ENCODE results near the gene POLH.
A peak's percentile ranks its signal among the peaks of the same experiment; 100 is the strongest.
"Not testable (repeated sequence)": the region's sequence is repeated elsewhere in the genome, so short reads cannot be mapped to it uniquely, and the experiment has no call there.

Gene POLH

GRCh38 chr6:43630980-43631619, 55.1 kb downstream of the POLH start:
- Histone ChIP-seq H3K9me3 (ENCODE audit: control insufficient read depth, insufficient read depth, low read length) (no peaks in the 10 kb centered on the region), H3K4me1 (ENCODE audit: insufficient read depth, low read length) (peaks cover 5% of the 10 kb centered on the region; the same call in 1 of the 2 replicates), H3K9ac (ENCODE audit: low read depth, low read length) (no peak overlapping the region), H3K36me3 (ENCODE audit: insufficient read depth, low read length) (no peaks in the 10 kb centered on the region)

- H3K36me3 ChIP-seq (ENCODE audit: insufficient read depth, low read length); H3K9ac ChIP-seq (ENCODE audit: low read depth, low read length); H3K9me3 ChIP-seq (ENCODE audit: control insufficient read depth, insufficient read depth, low read length); H3K4me1 ChIP-seq (ENCODE audit: insufficient read depth, low read length): not testable (repeated sequence)
These were observed 57.0 kb downstream of the POLH start for GRCh38 chr6:43633002-43633401.

- Histone ChIP-seq H3K9ac (ENCODE audit: low read depth, low read length) (no peak overlapping the region), H3K36me3 (ENCODE audit: insufficient read depth, low read length) (peaks cover 12% of the 10 kb centered on the region), H3K9me3 (ENCODE audit: control insufficient read depth, insufficient read depth, low read length) (no peaks in the 10 kb centered on the region), H3K4me1 (ENCODE audit: insufficient read depth, low read length) (peaks cover 5% of the 10 kb centered on the region; the same call in 1 of the 2 replicates)
These were observed 58.8 kb downstream of the POLH start for GRCh38 chr6:43634702-43635303.

GRCh38 chr6:43635387-43636307, 59.7 kb downstream of the POLH start, which contains the start of gene MAD2L1BP:
Gene MAD2L1BP, plus strand, starts transcription at chr6:43635840. Its CDS starts 36 bp downstream, at chr6:43635876.
- H3K4me1 ChIP-seq (ENCODE audit: insufficient read depth, low read length), result peaks cover 4% of the 10 kb centered on the region; the same call in 1 of the 2 replicates
- no peaks in the 10 kb centered on the region for H3K9me3 ChIP-seq (ENCODE audit: control insufficient read depth, insufficient read depth, low read length)
- H3K36me3 ChIP-seq (ENCODE audit: insufficient read depth, low read length), result peaks cover 17% of the 10 kb centered on the region
- H3K9ac ChIP-seq (ENCODE audit: low read depth, low read length), result peak within 1 kb of the TSS; percentile 93

GRCh38 chr6:43636308-43636659, 60.3 kb downstream of the POLH start:
- no peaks in the 10 kb centered on the region for H3K4me1 ChIP-seq (ENCODE audit: insufficient read depth, low read length)
- H3K9me3 ChIP-seq (ENCODE audit: control insufficient read depth, insufficient read depth, low read length), result no peaks in the 10 kb centered on the region
- peaks cover 18% of the 10 kb centered on the region for H3K36me3 ChIP-seq (ENCODE audit: insufficient read depth, low read length)
- H3K9ac ChIP-seq (ENCODE audit: low read depth, low read length), result peak overlapping the region; percentile 93

- Histone ChIP-seq H3K9ac (ENCODE audit: low read depth, low read length) (no peak overlapping the region), H3K4me1 (ENCODE audit: insufficient read depth, low read length) (peaks cover 5% of the 10 kb centered on the region; the same call in 1 of the 2 replicates), H3K36me3 (ENCODE audit: insufficient read depth, low read length) (peaks cover 20% of the 10 kb centered on the region), H3K9me3 (ENCODE audit: control insufficient read depth, insufficient read depth, low read length) (no peaks in the 10 kb centered on the region)
These were observed 64.2 kb downstream of the POLH start for GRCh38 chr6:43639984-43640800.

- Histone ChIP-seq H3K9me3 (ENCODE audit: control insufficient read depth, insufficient read depth, low read length) (no peaks in the 10 kb centered on the region), H3K4me1 (ENCODE audit: insufficient read depth, low read length) (peaks cover 5% of the 10 kb centered on the region; the same call in 1 of the 2 replicates), H3K9ac (ENCODE audit: low read depth, low read length) (peak within 1 kb of the TSS; percentile 69; the same call in 1 of the 2 replicates), H3K36me3 (ENCODE audit: insufficient read depth, low read length) (peaks cover 6% of the 10 kb centered on the region; the same call in 1 of the 2 replicates)
These were observed 69.1 kb downstream of the POLH start, which contains the start of gene RSPH9 for GRCh38 chr6:43644940-43645612. Gene RSPH9, plus strand, starts transcription at chr6:43645036. Its CDS starts 63 bp downstream, at chr6:43645099.

GRCh38 chr6:43645613-43645964, 69.6 kb downstream of the POLH start:
- Histone ChIP-seq H3K9ac (ENCODE audit: low read depth, low read length) (peak overlapping the region; percentile 69; the same call in 1 of the 2 replicates), H3K36me3 (ENCODE audit: insufficient read depth, low read length) (peaks cover 3% of the 10 kb centered on the region; the same call in 1 of the 2 replicates), H3K9me3 (ENCODE audit: control insufficient read depth, insufficient read depth, low read length) (no peaks in the 10 kb centered on the region), H3K4me1 (ENCODE audit: insufficient read depth, low read length) (peaks cover 5% of the 10 kb centered on the region; the same call in 1 of the 2 replicates)

- H3K4me1 ChIP-seq (ENCODE audit: insufficient read depth, low read length), result peaks cover 5% of the 10 kb centered on the region; the same call in 1 of the 2 replicates
- no peaks in the 10 kb centered on the region for H3K36me3 ChIP-seq (ENCODE audit: insufficient read depth, low read length)
- H3K9me3 ChIP-seq (ENCODE audit: control insufficient read depth, insufficient read depth, low read length), result no peaks in the 10 kb centered on the region
- no peak overlapping the region for H3K9ac ChIP-seq (ENCODE audit: low read depth, low read length)
These were observed 71.6 kb downstream of the POLH start for GRCh38 chr6:43647613-43648012.

GRCh38 chr6:43648248-43648647, 72.3 kb downstream of the POLH start:
- no peaks in the 10 kb centered on the region for H3K9me3 ChIP-seq (ENCODE audit: control insufficient read depth, insufficient read depth, low read length)
- H3K4me1 ChIP-seq (ENCODE audit: insufficient read depth, low read length), result peaks cover 5% of the 10 kb centered on the region; the same call in 1 of the 2 replicates
- H3K36me3 ChIP-seq (ENCODE audit: insufficient read depth, low read length), result no peaks in the 10 kb centered on the region
- no peak overlapping the region for H3K9ac ChIP-seq (ENCODE audit: low read depth, low read length)

- not testable (repeated sequence) for H3K9ac ChIP-seq (ENCODE audit: low read depth, low read length); H3K9me3 ChIP-seq (ENCODE audit: control insufficient read depth, insufficient read depth, low read length); H3K4me1 ChIP-seq (ENCODE audit: insufficient read depth, low read length); H3K36me3 ChIP-seq (ENCODE audit: insufficient read depth, low read length)
These were observed 76.8 kb downstream of the POLH start for GRCh38 chr6:43652822-43653221.

- no peaks in the 10 kb centered on the region; the same call in 1 of the 2 replicates for H3K9me3 ChIP-seq (ENCODE audit: control insufficient read depth, insufficient read depth, low read length)
- H3K4me1 ChIP-seq (ENCODE audit: insufficient read depth, low read length), result 0 out of 2 replicates have a peak, but pooled peaks cover 4% of the 10 kb centered on the region
- no peak overlapping the region for H3K9ac ChIP-seq (ENCODE audit: low read depth, low read length)
- H3K36me3 ChIP-seq (ENCODE audit: insufficient read depth, low read length), result no peaks in the 10 kb centered on the region
These were observed 81.3 kb downstream of the POLH start for GRCh38 chr6:43657221-43657802.

- Histone ChIP-seq H3K9me3 (ENCODE audit: control insufficient read depth, insufficient read depth, low read length) (no peaks in the 10 kb centered on the region; the same call in 1 of the 2 replicates), H3K4me1 (ENCODE audit: insufficient read depth, low read length) (0 out of 2 replicates have a peak, but pooled peaks cover 4% of the 10 kb centered on the region), H3K9ac (ENCODE audit: low read depth, low read length) (no peak overlapping the region), H3K36me3 (ENCODE audit: insufficient read depth, low read length) (no peaks in the 10 kb centered on the region)
These were observed 82.2 kb downstream of the POLH start for GRCh38 chr6:43658161-43658560.
